Measurements from ENCODE around the gene RXRB.
"Not testable (repeated sequence)": the region's sequence is repeated elsewhere in the genome, so short reads cannot be mapped to it uniquely, and the experiment has no call there.

The RXRB gene

GRCh38 chr6:33236852-33237251 is 36.4 kb upstream of the RXRB start:
- TF ChIP-seq PAX5 (IDR thresholded peaks at IDR 0.05; ENCODE audit: insufficient read depth, low read length, severe bottlenecking) (no peak), POU2F2 (IDR thresholded peaks at IDR 0.05; ENCODE audit: low read depth, low read length) (no peak), POLR2AphosphoS5 (IDR thresholded peaks at IDR 0.05; ENCODE audit: low read depth, low read length) (no peak), POLR2A (IDR thresholded peaks at IDR 0.05; ENCODE audit: low read depth, low read length) (no peak), SPI1 (IDR thresholded peaks at IDR 0.05; ENCODE audit: low read depth, low read length) (no peak), TAF1 (IDR thresholded peaks at IDR 0.05; ENCODE audit: low read depth, low read length) (no peak)
- DNase-seq (ENCODE audit: insufficient read length, low spot score) (no peak), FAIRE-seq (no peak)

- no peak for FAIRE-seq
- TF ChIP-seq POLR2AphosphoS5 (IDR thresholded peaks at IDR 0.05; ENCODE audit: low read depth, low read length) (no peak), SPI1 (IDR thresholded peaks at IDR 0.05; ENCODE audit: low read depth, low read length) (no peak), PAX5 (IDR thresholded peaks at IDR 0.05; ENCODE audit: insufficient read depth, low read length, severe bottlenecking) (no peak), TAF1 (IDR thresholded peaks at IDR 0.05; ENCODE audit: low read depth, low read length) (no peak), POU2F2 (IDR thresholded peaks at IDR 0.05; ENCODE audit: low read depth, low read length) (no peak), POLR2A (IDR thresholded peaks at IDR 0.05; ENCODE audit: low read depth, low read length) (no peak)
- no peak for DNase-seq (ENCODE audit: insufficient read length, low spot score)
Observed at GRCh38 chr6:33236328-33236727, 35.9 kb upstream of the RXRB start.

- no peak for FAIRE-seq
- no peak for TF ChIP-seq POLR2A (IDR thresholded peaks at IDR 0.05; ENCODE audit: low read depth, low read length)
- TF ChIP-seq SPI1 (IDR thresholded peaks at IDR 0.05; ENCODE audit: low read depth, low read length), result no peak
- TF ChIP-seq PAX5 (IDR thresholded peaks at IDR 0.05; ENCODE audit: insufficient read depth, low read length, severe bottlenecking), result no peak
- no peak for TF ChIP-seq TAF1 (IDR thresholded peaks at IDR 0.05; ENCODE audit: low read depth, low read length)
- no peak for TF ChIP-seq POLR2AphosphoS5 (IDR thresholded peaks at IDR 0.05; ENCODE audit: low read depth, low read length)
- TF ChIP-seq POU2F2 (IDR thresholded peaks at IDR 0.05; ENCODE audit: low read depth, low read length), result no peak
- DNase-seq (ENCODE audit: insufficient read length, low spot score), result no peak
Observed at GRCh38 chr6:33235221-33235634, 34.8 kb upstream of the RXRB start.

GRCh38 chr6:33226503-33227120 is 26.1 kb upstream of the RXRB start:
- DNase-seq (ENCODE audit: insufficient read length, low spot score); FAIRE-seq: not testable (repeated sequence)

- FAIRE-seq, result no peak
- TF ChIP-seq POLR2AphosphoS5 (IDR thresholded peaks at IDR 0.05; ENCODE audit: low read depth, low read length) (no peak), PAX5 (IDR thresholded peaks at IDR 0.05; ENCODE audit: insufficient read depth, low read length, severe bottlenecking) (no peak), POLR2A (IDR thresholded peaks at IDR 0.05; ENCODE audit: low read depth, low read length) (no peak), POU2F2 (IDR thresholded peaks at IDR 0.05; ENCODE audit: low read depth, low read length) (no peak), SPI1 (IDR thresholded peaks at IDR 0.05; ENCODE audit: low read depth, low read length) (no peak), TAF1 (IDR thresholded peaks at IDR 0.05; ENCODE audit: low read depth, low read length) (no peak)
- DNase-seq (ENCODE audit: insufficient read length, low spot score), result no peak
Observed at GRCh38 chr6:33217681-33218080, 17.2 kb upstream of the RXRB start.

GRCh38 chr6:33217246-33217645 is 16.8 kb upstream of the RXRB start:
- DNase-seq (ENCODE audit: insufficient read length, low spot score) (no peak), FAIRE-seq (no peak)
- TF ChIP-seq POLR2AphosphoS5 (IDR thresholded peaks at IDR 0.05; ENCODE audit: low read depth, low read length) (no peak), POU2F2 (IDR thresholded peaks at IDR 0.05; ENCODE audit: low read depth, low read length) (no peak), TAF1 (IDR thresholded peaks at IDR 0.05; ENCODE audit: low read depth, low read length) (no peak), POLR2A (IDR thresholded peaks at IDR 0.05; ENCODE audit: low read depth, low read length) (no peak), SPI1 (IDR thresholded peaks at IDR 0.05; ENCODE audit: low read depth, low read length) (no peak), PAX5 (IDR thresholded peaks at IDR 0.05; ENCODE audit: insufficient read depth, low read length, severe bottlenecking) (no peak)

- FAIRE-seq (no peak), DNase-seq (ENCODE audit: insufficient read length, low spot score) (no peak)
Observed at GRCh38 chr6:33216117-33216649, 15.7 kb upstream of the RXRB start.

GRCh38 chr6:33215271-33216116 is 15.0 kb upstream of the RXRB start:
- DNase-seq (ENCODE audit: insufficient read length, low spot score) (no peak), FAIRE-seq (no peak)
- TF ChIP-seq TAF1 (IDR thresholded peaks at IDR 0.05; ENCODE audit: low read depth, low read length), result no peak
- TF ChIP-seq POLR2A (IDR thresholded peaks at IDR 0.05; ENCODE audit: low read depth, low read length), result no peak

More at GRCh38 chr6:33216117-33216649, 15.7 kb upstream of the RXRB start:
- no peak for TF ChIP-seq SPI1 (IDR thresholded peaks at IDR 0.05; ENCODE audit: low read depth, low read length)
- no peak for TF ChIP-seq POLR2A (IDR thresholded peaks at IDR 0.05; ENCODE audit: low read depth, low read length)
- no peak for TF ChIP-seq PAX5 (IDR thresholded peaks at IDR 0.05; ENCODE audit: insufficient read depth, low read length, severe bottlenecking)
- no peak for TF ChIP-seq TAF1 (IDR thresholded peaks at IDR 0.05; ENCODE audit: low read depth, low read length)
- no peak for TF ChIP-seq POLR2AphosphoS5 (IDR thresholded peaks at IDR 0.05; ENCODE audit: low read depth, low read length)
- no peak for TF ChIP-seq POU2F2 (IDR thresholded peaks at IDR 0.05; ENCODE audit: low read depth, low read length)

- DNase-seq (ENCODE audit: insufficient read length, low spot score) (no peak), FAIRE-seq (no peak)
- TF ChIP-seq POLR2AphosphoS5 (IDR thresholded peaks at IDR 0.05; ENCODE audit: low read depth, low read length) (no peak), POLR2A (IDR thresholded peaks at IDR 0.05; ENCODE audit: low read depth, low read length) (no peak), PAX5 (IDR thresholded peaks at IDR 0.05; ENCODE audit: insufficient read depth, low read length, severe bottlenecking) (no peak)
Observed at GRCh38 chr6:33213989-33214335, 13.5 kb upstream of the RXRB start.
